COR-L47 (cell line): ENCODE data around the gene PWP2.
"Not testable (repeated sequence)": the region's sequence is repeated elsewhere in the genome, so short reads cannot be mapped to it uniquely, and the experiment has no call there.

Source experiments
- DNase-seq: peaks from one replicate; lab custom pipeline; 2025; lab: John Stamatoyannopoulos, UW

The PWP2 gene

GRCh38 chr21:44138039-44138438 is 30.8 kb downstream of the PWP2 start:
- DNase-seq: not testable (repeated sequence)

DNA sequence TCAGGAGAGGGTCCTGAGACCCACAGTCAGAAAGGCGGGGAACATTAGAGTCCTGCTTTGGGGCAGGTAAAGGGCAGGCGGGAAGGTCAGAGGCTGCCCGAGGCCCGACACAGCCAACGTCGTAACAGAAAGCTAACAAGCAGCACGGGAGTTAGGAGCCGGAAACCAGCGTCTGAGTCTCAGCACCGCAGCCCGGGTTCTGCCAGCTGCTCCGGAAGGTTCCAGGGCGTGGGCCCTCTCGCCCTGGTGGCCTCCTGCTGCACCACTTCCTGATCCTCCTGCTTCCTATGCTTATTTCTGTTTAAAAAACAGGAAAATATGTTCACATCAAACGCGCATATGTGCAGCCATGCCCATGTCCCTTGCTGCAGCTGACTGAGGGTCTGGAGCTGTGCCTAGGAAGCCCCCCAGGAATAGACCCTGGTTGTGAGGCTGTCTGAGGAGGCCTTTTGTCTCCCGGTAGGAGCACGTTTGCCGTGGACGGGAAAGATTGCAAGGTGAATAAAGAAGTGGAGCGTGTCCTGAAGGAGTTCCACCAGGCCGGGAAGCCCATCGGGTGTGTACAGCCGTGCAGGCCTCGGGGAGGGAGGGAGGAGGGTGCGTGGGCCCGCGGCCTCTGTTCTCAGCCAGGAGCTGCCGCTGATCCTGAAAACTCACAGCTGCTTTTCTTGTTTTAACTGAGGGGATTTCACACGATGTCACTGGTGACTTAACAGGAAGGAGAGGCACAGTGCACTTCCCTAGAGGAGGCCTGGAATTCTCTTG is 32.8 kb downstream of the PWP2 start:
- not testable (repeated sequence) for DNase-seq

DNA sequence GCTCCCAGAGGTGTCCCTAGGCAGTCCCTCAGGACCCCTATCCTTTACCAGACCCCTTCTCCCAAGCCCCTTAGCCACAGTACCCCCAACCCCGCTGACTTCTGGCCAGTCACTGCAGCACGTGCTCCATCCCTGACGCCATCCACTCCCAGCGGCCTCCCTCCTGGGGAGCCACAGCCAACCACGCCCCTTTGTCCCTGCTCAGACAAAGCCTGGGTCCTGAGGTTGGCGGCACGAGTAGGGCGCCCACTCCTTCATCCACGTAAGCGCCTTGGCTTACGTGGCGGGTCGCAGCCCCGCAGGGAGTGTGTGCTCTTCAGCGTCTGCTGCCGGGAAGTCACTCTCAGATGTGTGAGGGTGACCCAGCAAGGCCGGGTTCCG is 33.3 kb downstream of the PWP2 start:
- DNase-seq: not testable (repeated sequence)

GRCh38 chr21:44142470-44142869 is 35.3 kb downstream of the PWP2 start:
- not testable (repeated sequence) for DNase-seq

GRCh38 chr21:44143380-44143779 is 36.2 kb downstream of the PWP2 start:
- not testable (repeated sequence) for DNase-seq

DNA sequence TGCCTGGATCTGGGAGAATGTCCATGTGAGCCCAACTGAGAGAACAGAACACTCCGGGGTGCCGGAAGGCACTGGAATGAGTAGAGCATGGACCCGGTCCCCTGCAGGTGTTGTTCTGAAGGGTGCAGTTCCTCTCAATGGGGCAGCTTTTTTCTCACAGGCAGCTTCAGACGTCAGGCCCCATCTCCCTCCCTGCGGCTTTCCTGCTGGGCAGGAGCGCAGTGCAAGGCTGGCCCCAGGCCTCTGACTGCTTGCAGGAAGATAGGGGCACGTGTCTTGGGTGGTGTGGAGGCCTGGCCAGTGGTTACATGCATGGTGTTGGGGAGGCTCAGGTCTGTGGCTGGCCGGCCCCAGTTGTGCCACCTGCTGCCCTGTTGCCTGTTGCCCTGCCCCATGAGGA is 36.8 kb downstream of the PWP2 start:
- not testable (repeated sequence) for DNase-seq

DNA sequence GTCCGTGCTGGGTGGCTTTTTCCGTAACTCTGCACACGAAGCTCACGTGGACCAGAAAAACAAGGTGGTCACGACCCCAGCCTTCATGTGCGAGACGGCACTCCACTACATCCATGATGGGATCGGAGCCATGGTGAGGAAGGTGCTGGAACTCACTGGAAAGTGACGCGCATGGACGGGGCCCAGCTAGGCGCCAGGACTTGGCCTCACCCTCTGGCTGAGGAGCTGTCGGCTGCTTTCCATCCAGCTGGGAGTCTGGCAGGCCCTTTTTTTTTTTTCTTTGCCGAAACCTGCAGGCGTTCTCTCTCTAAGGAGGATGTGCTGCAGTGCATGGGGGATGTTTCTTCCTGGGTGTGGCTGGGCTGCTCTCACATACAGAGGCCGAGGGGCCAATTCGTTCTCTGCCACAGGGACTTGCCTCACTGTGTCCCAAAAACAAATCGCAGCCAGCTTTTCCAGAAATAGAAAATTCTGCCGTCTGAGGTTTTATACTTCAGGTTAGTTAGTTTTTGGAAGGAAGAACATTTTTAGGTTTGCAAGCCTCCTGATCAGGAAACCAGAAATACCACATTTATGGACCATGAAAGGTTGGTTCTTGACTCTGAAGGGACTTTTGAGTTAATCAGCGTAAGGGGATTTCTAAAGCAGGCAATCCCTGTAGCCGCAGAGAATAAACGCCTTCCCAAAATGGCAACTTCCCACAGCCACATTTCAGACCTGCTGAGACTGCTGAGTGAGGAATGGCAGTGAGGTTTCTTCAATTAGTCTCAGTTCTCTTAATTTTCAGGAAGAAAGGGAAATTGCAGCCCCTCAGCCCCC is 37.8 kb downstream of the PWP2 start:
- not testable (repeated sequence) for DNase-seq

DNA sequence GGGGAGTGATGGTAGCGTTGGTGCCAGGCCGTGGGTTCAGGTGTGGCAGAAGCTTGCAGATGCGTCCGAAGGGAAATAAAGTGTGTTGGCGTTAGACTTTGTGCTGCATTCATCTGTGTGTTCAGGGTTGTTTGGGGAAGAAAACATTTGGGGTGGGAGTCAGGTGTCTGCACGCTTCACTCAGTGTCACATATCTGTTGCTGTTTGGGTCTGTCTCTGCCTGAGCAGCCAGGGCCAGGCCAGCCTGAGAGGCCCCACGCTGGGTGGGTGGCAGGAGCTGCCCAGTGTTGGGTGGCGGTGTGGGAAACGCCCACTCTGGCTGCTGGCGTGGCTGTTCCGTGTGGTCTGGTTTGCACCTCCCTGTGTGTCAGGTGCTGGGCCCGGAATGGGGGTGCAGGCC is 38.4 kb downstream of the PWP2 start:
- DNase-seq: not testable (repeated sequence)

DNA sequence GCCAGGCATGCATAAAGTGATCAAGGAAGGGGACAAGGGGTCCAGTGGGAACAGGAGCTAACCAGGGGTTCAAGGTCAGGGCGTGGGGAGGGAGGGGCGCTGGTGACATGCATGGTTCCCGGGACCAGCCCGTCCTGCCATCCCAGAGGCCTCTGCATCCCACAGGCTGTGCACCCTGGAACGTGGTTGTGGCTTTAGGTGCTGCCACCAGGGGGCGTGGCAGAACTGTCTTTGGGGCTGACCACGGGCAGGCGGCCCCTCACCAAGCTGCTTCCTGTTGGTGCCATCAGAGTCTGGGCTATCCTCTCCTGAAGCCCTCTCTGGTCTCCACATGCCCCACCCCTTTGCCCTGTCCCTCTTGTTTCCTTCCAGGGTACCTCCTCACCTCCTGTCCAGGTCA is 39.9 kb downstream of the PWP2 start:
- DNase-seq: not testable (repeated sequence)

GRCh38 chr21:44150255-44150654 is 43.1 kb downstream of the PWP2 start:
- DNase-seq: not testable (repeated sequence)

- not testable (repeated sequence) for DNase-seq
These were observed 46.2 kb downstream of the PWP2 start for GRCh38 chr21:44153214-44153888.

DNA sequence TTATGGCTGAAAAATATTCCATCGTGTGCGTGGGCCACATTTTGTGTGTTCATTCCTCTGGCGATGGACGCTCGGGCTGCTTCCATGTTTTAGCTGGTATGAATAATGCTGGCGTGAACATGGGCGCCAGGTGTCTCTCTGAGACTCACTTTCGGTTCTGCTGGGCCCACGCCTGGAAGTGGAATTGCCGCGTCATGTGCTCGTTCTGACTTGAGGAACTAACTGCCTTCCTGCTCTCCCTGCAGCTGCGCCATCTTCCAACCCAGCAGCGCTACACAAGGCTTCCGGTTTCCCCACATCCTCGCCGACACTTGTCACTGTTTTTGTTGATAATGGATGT is 46.7 kb downstream of the PWP2 start:
- not testable (repeated sequence) for DNase-seq

- not testable (repeated sequence) for DNase-seq
These were observed 47.6 kb downstream of the PWP2 start for GRCh38 chr21:44154816-44155230.

- not testable (repeated sequence) for DNase-seq
These were observed 48.2 kb downstream of the PWP2 start for GRCh38 chr21:44155231-44155993.

- DNase-seq: not testable (repeated sequence)
These were observed 48.8 kb downstream of the PWP2 start for GRCh38 chr21:44155994-44156380.

DNA sequence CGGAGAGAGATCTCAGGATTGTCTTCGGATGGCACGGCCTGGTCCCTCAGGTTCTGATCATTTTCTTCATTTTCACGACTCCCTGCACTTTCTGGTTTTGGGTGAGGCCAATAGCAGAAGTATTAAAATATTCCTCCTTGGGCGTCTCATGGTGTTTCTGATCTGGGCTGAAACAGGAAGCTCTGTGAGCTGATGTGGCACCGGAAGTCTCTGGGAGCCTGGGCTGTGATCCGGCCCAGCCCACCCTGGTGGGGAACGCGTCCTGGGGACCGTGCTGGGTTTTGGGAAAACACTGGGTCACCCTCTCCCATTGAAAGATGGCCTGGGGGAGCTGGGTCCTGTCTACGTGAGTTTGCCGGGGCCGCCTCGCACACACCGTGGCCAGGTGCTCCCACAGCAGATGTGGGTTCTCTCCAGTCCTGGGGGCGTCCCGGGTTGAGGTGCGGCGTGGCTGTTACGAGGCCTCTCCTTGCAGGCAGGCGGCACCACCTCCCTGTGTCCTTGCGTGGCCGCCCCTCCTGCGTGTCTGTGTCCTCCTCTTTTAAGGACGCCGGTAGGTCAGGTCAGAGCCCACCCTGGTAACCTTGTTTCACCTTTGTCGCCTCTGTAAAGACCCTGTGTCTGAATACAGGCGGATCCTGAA is 50.4 kb downstream of the PWP2 start:
- DNase-seq: not testable (repeated sequence)

- not testable (repeated sequence) for DNase-seq
These were observed 50.9 kb downstream of the PWP2 start for GRCh38 chr21:44158082-44158468.

- not testable (repeated sequence) for DNase-seq
These were observed 52.4 kb downstream of the PWP2 start for GRCh38 chr21:44159349-44160297.

DNA sequence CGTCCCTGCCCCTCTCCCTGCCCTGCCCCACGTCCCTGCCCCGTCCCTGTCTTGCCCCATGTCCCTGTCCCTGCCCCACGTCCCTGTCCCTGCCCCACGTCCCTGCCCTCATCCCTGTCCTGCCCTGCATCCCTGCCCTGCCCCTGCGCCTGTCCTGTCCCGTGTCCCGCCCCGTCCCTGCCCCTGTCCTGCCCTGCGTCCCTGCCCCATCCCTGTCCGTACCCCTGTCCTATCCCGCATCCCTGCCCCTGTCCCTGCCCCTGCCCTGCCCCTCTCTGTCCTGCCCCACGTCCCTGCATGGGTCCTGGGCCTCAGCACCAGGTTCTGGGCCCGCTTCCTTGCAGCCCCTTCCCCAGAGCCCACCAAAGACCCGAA is 53.1 kb downstream of the PWP2 start:
- DNase-seq: not testable (repeated sequence)

GRCh38 chr21:44160821-44161220 is 53.6 kb downstream of the PWP2 start:
- not testable (repeated sequence) for DNase-seq
